ENCODE results near the gene KCNG2.

The KCNG2 gene

DNA sequence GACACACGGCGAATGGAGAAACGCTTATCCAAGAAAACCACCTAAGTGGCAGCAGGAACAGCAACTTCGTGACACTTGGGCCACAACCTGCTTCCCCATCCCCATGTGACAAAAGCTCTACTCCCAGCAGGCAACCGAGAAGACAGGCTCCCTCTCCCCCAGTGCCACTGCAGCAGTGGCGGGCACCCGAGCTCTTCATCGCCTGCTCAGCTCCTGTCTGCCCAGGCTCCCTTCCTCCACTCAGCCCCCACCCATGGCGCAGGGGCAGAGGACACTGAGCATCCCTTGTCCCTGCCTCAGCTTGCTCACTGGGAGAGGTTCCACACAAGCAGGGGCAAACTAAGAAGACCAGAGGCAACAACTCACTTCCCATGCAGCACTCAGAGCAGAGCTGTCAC, 130.8 kb downstream of the KCNG2 start:
- no peak for DNase-seq

DNA sequence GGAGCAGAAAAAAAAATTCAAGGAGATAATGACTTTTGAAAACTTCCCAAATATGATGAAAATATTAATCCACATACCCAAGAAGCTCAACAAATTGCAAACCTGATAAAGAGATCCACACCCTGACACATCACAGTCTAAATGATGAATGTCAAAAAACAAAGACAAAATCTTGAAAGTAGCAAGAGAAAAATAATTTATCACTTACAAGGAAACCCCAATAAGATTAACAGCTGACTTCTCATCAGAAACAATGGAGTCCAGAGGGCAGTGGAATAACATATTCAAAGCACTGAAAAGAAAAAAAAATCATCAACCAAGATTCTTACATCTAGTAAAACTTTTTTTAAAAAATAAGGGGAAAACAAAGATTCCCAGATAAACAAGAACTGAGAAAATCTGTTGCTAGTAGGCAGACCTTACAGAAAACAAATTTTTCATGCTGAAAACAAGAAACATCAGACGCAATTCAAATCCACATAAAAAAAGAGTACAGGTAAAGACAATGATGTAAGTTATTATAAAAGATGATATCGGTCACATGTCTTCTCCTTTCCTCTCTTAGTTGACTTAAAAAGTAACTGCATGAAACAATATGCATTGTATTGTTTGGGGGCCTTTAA, 132.4 kb downstream of the KCNG2 start:
- DNase-seq = no peak

DNA sequence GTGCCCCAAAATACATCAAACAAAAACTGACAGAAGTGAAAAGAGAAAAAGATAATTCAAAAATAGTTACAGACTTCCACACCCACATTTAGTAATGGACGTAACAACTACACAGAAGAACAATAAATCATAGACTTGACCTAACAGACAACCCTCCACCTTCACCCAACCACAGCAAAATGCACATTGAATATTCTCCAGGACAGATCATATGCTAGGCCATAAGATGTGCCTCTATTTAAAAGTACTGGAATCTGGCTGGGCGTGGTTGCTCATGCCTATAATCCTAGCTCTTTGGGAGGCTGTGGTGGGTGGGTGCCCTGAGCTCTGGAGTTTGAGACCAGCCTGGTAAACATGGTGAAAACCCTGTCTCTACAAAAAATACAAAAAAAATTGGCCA, 133.7 kb downstream of the KCNG2 start:
- no peak for DNase-seq

DNA sequence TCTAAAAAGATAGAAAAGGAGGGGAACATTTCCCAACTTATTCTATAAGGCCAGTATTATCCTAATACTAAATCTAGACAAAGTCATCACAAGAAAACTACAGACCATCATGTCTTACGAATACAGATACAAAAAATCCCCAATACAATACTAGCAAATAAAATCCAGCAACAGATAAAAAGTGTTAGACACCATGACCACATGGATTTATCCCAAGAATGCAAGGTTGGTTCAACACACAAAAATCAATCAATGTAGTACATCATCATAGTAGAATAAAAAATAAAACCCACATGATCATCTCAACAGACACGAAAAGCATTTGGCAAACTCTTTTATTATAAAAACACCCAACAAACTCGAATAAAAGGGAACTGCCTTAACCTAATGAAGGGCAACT, 135.2 kb downstream of the KCNG2 start:
- DNase-seq = no peak

DNA sequence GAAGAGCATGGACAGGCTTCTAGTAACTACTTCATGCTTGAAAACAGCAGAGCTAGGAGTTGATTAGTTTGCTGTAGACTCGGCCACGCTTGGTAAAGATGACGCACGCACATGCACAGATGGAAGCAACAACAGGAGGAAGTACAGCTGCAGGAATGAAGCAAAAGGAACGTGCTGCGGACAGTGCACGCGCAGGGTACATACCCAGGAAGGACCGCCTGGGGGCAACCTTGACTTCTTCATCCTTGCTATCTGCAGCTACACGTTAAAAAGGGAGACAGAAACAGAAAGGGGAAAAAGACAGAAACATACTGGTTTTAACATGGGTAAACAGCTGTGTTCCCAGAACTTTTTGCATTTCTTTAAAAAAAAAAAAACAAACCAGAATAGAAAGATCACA, 136.0 kb downstream of the KCNG2 start:
- no peak for DNase-seq

DNA sequence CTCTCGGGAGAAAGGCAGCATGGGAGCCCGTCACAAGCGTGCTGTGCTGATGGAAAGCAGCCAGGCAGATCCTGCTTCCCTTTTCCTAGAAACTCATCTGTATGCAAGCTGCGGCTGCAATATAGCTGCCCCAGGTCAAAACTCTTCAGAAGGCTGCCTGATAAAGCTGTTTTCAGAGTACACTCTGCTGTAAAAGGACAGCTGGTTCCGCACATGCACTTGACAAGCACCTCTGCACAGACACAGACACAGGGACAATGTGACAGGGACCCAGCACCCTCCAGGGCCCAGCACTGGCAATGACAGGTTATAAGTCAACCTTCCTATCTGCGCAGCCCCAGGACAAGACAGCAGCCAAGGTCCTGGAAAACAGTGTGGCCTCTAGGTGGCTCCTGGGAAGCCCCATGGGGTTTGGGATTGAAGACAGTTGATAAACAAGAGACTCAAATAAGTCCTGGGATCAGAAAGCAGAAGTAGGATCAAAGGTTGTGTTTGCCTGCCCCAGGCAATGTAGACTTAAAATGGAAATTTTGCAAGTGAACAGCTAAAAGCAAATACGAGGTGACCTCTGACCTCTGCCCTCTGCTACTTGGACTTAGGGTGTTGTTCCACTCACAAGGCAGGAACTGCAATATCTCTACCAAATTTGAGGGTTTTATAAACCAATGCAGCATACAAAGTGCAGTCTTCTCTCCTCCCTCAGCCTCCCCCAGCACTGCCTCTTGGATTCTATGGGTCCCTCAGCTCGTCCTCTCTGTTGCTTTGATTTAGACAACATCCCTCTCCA, 136.8 kb downstream of the KCNG2 start:
- no peak for DNase-seq

DNA sequence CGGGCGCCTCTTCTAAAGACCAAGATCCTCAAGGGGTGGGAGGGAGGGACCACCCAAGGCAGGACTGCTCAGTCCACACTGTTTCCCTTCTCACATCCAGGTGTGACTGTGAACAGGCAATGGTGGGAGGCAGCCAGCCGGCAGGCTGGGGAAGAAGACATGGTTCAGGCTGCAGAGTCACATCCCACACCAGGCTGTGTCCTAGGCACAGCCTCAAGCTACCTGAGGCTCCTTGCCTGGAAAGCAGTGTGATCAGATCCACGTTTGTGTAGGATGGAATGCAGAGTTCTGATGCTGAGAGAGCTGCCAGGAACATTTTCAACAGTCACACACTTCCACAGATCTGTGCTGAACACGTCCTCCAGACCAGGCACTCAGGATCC, 137.4 kb downstream of the KCNG2 start:
- no peak for DNase-seq

DNA sequence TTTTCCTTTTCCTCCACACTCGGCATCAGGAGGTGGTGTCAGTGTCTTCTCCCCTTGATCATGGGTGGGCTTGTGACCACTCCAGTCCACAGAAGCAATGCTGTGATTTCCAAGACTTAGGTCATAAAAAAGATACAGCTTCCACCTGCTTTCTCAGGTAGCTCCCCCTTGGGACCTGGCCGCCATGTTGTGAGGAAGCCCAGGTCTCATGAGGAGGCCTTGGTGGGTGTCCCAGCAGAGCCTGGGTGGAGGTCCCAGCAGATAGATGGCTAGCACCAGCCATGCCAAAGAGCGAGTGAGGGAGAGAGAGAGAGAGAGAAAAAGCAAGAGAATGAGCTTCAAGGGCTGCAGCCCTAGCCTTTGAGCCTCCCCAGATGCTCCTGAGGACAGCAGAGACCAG, 137.8 kb downstream of the KCNG2 start:
- no peak for DNase-seq

DNA sequence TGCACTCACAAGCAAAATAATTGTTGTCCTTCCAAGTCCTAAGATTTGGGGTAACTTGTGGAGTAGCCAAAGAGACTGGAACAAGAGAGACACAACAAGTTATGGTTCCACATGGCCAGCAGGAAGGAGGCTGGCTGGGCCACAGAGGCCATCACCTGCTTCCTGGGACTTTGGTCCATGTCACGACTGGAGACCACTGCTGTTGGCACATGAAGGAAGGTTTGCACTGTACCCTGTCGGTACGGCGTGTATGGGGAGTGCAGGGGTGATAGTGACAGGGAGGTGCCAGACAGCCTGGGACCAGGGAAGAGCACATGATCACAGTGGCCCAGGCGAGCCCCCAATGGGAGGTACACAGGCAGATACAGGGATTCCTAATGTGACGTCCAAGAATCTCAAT, 138.2 kb downstream of the KCNG2 start:
- DNase-seq = no peak

DNA sequence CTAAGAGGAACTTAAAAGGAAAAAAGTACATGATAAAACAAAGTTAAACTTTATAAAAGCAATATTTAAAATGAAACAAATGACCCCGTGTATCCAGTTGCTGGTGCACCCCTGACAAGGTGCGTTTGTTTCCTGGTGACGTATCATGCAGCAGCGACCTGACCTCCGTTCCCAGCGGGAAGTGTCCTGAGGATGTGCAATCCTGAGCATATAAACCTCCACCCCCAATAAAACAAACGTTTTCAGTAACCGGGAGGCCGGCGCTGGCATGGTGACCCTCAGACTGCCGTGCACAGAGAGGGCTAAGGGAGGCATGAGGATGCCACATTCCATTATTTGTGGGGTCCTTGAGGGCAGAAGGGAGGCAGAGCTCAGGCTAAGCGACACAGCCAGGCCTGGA, 138.9 kb downstream of the KCNG2 start:
- no peak for DNase-seq

DNA sequence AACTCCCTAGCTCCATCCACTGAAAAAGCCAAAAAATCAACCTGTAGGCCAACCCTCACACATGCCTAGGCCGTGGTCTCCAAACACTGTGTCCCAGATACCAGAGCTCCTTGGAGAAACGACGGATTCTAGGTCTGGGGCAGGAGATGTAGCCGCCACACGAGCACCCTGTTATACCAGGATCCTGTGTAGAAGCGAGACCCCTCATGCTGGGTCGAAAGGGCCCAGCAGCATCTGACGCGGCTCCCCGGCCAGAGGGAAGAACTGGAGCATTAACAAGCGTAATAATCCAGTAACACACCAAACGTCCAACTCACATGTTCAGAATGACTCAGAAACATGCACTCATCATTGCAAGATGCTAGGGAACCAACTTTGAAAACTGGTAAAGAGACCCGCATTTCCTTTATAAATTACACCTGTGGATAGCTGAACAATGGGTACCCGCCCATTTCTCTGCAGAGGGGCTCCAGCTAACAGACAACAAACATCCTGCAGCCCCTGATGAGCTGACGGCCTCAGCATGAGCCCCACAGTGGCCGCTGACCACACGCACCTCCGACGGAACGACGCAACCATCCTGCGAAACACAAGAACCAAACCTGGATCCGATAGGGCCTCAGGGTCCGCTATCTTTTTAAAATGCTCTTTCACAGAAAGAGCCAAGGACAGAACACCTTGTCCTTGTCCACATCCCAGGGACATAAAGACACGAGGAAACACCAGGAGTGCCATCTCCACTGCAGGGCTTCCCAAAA, 139.5 kb downstream of the KCNG2 start:
- DNase-seq = no peak

DNA sequence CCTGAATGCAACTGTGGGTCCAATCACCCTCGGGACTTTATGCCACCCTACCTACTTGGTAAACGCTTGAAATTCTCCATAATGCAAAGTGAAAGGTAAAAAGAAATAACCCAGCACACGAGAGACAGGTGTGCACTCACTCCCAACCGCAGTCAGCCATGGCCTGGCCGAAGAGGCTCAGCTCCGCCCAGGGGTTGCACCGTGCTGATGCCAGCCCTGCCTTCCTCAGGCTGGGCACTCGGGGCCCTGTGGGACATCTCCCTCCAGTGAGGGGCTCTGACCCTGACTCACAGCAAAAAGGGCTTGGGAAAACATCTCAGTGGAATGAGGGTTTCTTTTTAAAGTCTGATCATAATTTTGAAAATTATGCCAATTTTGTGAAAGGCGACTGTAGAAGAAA, 140.5 kb downstream of the KCNG2 start:
- no peak for DNase-seq

DNA sequence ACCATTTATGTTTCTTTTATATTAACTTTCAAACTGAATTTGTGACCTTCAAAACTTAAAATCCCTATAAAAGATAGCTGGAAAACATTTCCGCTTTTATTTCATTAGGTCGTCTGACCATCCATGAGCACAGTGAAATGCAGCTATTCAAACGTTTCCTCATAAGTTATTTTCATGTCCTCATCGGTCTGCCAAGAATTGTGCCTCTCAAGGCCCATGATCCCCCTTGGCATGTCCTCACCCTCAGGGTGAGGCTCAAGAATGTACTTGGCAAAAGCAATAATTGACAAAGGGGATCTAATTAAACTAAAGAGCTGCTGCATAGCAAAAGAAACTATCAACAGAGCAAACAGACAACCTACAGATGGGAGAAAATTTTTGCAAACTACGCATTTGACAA, 141.4 kb downstream of the KCNG2 start:
- no peak for DNase-seq

DNA sequence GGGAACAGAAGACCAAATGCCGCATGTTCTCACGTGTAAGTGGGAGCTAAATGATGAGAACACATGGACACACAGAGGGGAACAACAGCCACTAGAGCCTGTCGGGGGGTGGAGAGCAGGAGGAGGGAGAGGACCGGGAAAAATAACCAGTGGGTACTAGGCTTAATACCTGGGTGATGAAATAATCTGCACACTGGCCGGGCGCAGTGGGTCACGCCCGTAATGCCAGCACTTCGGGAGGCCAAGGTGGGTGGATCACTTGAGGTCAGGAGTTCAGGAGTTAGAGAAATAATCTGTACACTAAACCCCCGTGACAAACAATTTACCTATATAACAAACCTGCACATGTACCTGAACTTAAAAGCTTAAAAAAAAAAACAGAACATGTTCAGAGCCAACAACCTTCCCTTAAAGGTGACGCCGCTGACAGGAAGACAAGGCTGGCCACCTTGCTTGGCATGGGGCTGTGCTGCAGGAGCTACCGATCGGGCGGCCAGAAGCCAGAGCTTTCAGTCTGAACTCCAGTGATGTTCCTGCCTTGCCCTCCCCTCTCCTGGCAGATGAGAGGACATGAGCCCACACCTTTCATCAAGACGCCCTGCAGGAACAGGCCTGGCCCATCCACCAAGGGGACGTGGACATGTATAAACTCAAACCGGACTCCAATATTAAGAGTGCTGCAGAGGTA, 142.5 kb downstream of the KCNG2 start:
- DNase-seq = no peak

DNA sequence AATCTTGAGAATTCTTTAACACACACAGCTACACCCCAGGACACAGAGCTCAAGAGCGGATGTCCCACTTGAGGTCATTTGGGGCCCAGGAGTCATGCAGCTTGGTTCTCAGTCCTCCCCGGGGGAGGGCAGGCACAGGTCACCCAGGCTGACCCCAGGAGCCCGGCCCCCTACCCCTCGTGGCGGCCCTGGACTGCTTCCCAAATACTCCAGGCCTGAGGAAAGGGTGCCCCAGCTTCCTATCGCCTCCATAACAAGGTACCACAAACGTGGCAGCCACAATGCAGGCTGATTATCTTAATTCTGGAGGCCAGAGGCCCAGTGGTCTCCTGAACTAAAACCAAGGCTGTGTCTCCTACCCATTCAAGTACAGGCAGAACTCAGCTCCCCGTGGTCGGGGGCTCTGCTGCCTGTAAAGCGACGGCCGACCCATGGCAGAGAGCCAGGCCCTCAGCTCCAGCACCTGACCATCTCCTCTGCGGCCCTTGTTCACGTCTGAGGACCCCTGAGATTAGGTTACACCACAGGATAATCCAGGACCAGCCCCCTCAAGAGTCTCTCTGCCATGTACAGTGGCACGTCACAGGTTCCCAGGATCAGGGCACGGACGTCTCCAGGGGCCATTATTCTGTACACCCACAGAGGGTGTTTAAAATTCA, 143.2 kb downstream of the KCNG2 start:
- DNase-seq = no peak

DNA sequence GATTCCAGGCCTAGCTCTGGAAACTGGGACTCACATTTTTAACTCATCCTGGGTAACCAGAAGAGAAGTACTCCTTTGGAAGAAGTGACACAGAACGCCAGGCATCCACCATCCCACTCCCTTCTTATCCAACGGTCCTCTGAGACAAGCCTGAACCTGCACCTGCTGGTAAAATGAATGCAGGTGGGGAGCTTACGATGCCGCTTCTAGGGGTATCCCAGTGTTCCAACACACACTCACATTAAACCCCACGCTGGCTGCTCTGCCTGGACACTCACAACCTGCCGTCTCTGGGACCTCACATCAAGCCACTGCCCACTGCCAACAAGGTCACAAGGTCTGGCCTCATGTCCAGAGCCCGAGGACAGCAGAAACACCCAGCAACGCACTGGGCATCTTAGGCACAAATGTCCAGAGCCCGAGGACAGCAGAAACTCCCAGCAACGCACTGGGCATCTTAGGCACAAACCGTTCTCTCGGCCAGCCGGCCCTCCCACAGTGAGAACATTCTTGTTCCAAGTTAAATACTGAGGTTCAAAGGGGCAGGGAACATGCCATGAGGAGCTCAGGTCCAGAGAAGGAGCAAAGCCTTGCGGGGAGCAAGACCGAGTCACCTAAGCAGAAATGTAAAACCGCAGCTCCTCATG, 143.9 kb downstream of the KCNG2 start:
- no peak for DNase-seq

DNA sequence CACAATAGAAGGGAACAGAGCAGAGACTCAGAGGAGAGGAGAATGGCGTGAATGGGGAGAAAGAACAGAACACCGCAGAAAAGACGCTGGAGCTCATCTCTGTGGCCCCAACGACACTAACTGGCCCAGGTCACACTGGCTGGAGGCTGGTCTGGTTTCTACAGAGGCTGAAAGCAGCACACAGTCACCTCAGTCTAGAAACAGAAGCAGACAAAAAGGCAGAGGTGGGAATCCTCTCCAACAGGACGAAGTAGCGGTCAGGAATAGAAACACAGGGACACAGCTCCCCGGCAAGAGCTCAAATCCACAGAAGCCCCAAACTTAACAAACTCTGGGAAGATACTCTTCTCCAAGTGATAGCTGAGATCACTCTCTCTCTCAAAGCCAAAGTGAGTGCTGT, 144.5 kb downstream of the KCNG2 start:
- no peak for DNase-seq

DNA sequence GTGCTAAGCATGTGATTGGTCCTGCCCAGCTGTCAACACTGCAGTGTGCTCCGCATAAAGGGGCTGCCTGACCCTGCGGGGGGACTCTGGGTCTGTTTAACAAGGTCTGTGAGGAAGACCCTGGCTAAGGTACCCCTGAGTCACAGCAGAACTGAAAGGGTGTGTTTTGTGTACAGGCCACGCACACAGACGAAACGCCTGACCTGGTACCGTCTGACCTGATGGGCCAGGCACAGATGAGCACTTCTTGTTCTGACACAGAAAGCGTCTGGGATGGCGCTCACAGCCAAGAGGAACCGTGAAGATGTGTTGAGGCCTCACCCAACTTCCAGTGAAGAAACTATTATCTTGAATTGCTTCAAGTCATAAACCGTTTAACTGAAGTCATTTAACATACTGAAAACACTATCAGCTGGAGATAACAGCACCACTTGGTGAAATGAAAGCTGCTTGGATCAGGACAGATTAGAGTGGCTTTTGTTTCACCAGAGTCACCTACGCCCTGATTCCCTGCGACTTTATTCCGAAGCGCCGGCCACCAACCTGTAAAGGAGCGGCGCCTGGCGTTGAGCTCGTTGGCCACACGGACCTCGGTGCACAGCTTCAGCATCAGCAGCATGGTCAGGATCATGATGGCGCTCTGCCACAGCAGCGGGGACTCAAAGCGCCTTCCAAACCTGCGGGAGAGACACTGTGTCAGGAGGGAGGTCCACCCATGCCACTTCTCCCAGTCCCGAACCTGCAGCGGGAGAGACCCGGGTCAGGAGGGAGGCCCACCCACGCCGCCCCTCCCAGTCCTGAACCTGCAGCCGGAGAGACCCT, 145.3 kb downstream of the KCNG2 start:
- no peak for DNase-seq

DNA sequence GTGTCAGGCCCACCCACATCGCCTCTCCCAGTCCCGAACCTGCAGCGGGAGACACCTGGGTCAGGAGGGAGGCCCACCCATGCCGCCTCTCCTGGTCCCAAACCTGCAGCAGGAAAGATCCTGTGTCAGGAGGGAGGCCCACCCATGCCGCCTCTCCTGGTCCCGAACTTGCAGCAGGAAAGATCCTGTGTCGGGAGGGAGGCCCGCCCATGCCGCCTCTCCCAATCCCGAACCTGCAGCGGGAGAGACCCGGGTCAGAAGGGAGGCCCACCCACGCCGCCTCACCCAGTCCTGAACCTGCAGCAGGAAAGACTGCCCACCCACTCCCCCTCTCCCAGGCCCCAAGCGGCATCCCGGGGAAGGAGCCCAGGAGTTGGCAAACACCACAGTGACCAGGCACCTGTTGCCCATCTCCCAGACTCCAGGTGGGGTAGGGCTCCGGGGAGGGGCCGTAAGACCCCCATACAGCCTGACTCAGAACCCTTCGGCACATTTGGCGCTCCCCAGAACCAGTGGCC, 145.9 kb downstream of the KCNG2 start:
- DNase-seq = no peak

DNA sequence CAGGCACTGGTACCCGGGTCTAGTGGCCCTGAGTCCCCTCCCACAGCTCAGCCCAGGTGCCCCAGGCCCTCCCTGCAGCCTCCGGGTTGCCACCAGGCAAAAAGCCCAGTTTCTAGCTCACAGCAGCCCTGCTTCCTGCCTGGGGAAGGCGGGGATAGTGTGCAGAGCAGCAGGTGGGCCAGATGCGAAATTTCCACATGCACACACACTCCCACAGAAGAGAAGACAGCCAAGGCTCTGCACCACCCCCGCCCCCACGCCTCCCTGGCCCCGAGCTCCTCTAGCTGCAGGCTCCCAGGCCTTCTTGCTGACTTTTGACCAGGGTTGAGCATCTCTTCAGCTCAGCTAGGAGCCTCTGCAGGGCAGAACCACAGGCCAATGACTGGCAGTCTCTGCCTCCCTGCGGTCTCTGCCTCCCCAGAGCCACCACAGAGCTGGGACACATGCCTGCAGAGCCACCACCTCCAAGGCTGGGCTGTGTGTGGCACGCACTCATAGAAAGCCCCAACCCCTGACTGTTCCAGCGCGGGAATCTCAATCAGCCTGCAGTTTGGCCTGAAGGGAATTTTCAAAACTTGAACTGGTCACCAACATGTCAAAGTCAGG, 146.5 kb downstream of the KCNG2 start:
- peak; percentile 44 for DNase-seq

DNA sequence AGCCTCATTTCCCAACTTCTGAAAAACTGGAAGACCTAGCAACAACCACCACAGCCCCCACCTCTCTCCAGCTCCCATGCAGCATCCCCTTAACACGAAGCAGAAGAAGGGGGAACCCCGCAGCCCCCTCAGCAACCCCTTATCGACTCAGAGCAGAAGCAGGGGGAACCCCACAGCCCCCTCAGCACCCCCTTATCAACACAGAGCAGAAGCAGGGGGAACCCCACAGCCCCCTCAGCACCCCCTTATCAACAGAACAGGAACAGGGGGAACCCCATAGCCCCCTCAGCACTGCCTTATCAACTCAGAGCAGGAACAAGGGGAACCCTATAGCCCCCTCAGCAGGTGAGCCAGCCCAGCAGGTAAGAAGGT, 147.0 kb downstream of the KCNG2 start:
- DNase-seq = no peak
